Measurements from ENCODE around the gene DPP9. TPM values are rescaled to one million over a fixed set of nuclear protein-coding genes. Genes with fewer than 3 reads are reported as not detected.
A peak's percentile ranks its signal among the peaks of the same experiment; 100 is the strongest.

Gene DPP9
- total and polyA plus RNA-seq, 2 of the 4 experiments (the other 2 are of a cell fraction): 12.4 to 33.0 TPM

DNA sequence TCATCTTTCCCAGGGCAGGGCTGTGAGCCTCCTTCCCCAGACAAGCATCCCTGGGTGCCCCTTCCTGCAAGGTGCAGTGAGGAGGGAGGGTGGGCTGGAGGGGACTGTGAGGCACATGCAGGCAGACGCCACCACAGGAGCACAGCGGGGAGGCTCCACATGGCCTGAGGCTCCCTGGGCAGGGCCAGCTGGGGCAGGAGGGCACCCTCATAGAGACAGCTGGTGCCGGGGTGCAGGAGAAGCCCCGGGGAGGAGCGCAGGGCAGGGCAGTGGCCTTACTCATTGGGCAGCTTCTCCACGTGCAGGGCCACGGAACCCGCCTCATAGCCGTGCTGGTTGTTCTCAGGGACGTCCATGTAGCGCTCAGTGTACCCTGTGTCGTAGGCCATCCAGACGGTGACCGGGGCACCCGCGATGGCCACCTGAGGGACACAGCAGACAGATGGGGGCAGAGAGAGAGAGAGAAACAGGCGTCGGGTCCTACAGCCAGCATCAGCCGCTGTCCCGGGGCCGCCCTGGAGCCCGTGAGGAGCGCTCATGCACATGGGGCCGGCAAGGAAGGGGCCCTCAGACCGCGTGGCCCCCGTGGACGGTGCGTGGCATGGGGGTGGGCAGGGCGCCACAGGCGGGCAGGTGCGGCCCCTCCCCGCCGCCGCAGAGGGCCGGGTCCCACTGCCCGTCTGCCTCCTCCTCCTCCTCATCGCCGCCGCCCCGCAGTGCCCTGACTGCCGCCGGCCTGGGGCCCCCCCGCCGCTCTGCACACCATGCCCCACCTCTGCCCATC is 41.0 kb downstream of the DPP9 start:
- Histone ChIP-seq H2BK5ac (ENCODE audit: low read depth, low read length, poor library complexity, severe bottlenecking) (no peak overlapping the region), H3K27me3 (ENCODE audit: control insufficient read depth, insufficient read depth, low read length) (no peaks in the 10 kb centered on the region), H3K27ac (ENCODE audit: insufficient read depth, low read length) (no peak overlapping the region), H2BK120ac (ENCODE audit: low read depth, low read length) (no peak overlapping the region), H2BK15ac (ENCODE audit: low read depth, low read length) (no peak overlapping the region), H3K9ac (ENCODE audit: low read depth, low read length) (no peak overlapping the region), H3K4ac (ENCODE audit: low read depth, low read length) (no peak overlapping the region), H2BK20ac (ENCODE audit: low read depth, low read length) (no peak overlapping the region), H3K4me2 (ENCODE audit: low read depth, low read length) (no peak overlapping the region), H2AK9ac (replicated peaks; ENCODE audit: low read depth, low read length, poor library complexity) (peak overlapping the region; percentile 9), H4K20me1 (ENCODE audit: insufficient read depth, low read length) (no peaks in the 10 kb centered on the region), H3K79me1 (ENCODE audit: low read depth in 1 of 2, low read length in 2 of 2) (peaks cover 0 to 5% of the 10 kb centered on the region in 2 experiments; a peak in 2 of 4 replicates), H4K8ac (ENCODE audit: low read depth in 2 of 2, low read length in 2 of 2) (no peak overlapping the region), H3K9me3 (ENCODE audit: control insufficient read depth, insufficient read depth, low read length) (no peaks in the 10 kb centered on the region), H2AK5ac (ENCODE audit: low read depth, low read length) (no peak overlapping the region), H3K14ac (replicated peaks; ENCODE audit: low read depth, low read length) (no peak overlapping the region), H4K91ac (ENCODE audit: insufficient read depth, low read depth, low read length) (no peak overlapping the region), H3K4me3 (ENCODE audit: insufficient read depth, low read depth, low read length) (no peak overlapping the region), H3K18ac (ENCODE audit: low read depth, low read length) (no peak overlapping the region), H3K4me1 (ENCODE audit: control insufficient read depth, insufficient read depth, low read length) (no peaks in the 10 kb centered on the region), H4K5ac (ENCODE audit: low read depth, low read length) (no peak overlapping the region), H3K36me3 (ENCODE audit: control insufficient read depth, insufficient read depth, low read length) (peaks cover 61% of the 10 kb centered on the region), H3K9me1 (ENCODE audit: insufficient read depth, low read length) (no peaks in the 10 kb centered on the region), H3K56ac (ENCODE audit: extremely low read depth, insufficient read depth, low read length) (no peak overlapping the region), H3K23ac (ENCODE audit: low read depth, low read length) (no peak overlapping the region), H2AFZ (replicated peaks; ENCODE audit: low read length, poor library complexity) (peak overlapping the region; percentile 21)
- DNase-seq (no peak), ATAC-seq (ENCODE audit: low read depth) (no peak)
- ChIA-PET POLR2A (ENCODE audit: unreplicated experiment) (no interaction called here), CTCF (no interaction called here)
- TF ChIP-seq NFE2L2 (IDR thresholded peaks at IDR 0.05; ENCODE audit: low read depth, low read length): no peak
- TF ChIP-seq RAD21 (IDR thresholded peaks at IDR 0.05; ENCODE audit: low read length): no peak
- no peak for TF ChIP-seq BHLHE40 (IDR thresholded peaks at IDR 0.05; ENCODE audit: low read depth, low read length)
- TF ChIP-seq CHD1 (IDR thresholded peaks at IDR 0.05; ENCODE audit: low read depth, low read length): no peak
- no peak for TF ChIP-seq FOS (IDR thresholded peaks at IDR 0.05; ENCODE audit: low read depth, low read length)
- TF ChIP-seq RCOR1 (IDR thresholded peaks at IDR 0.05; ENCODE audit: insufficient replicate concordance, low read length): no peak
- TF ChIP-seq RFX5 (IDR thresholded peaks at IDR 0.05; ENCODE audit: low read depth, low read length): no peak
- TF ChIP-seq POLR2A (IDR thresholded peaks at IDR 0.05; ENCODE audit: low read depth, low read length): no peak
- TF ChIP-seq SMC3 (IDR thresholded peaks at IDR 0.05; ENCODE audit: low read depth, low read length): no peak
- no peak for TF ChIP-seq MAFK (IDR thresholded peaks at IDR 0.05; ENCODE audit: low read depth, low read length)
- TF ChIP-seq CEBPB (IDR thresholded peaks at IDR 0.05; ENCODE audit: low read depth, low read length): no peak
- no peak for TF ChIP-seq MAZ (IDR thresholded peaks at IDR 0.05; ENCODE audit: borderline replicate concordance, low read depth, low read length)
- TF ChIP-seq, protein P1, sequence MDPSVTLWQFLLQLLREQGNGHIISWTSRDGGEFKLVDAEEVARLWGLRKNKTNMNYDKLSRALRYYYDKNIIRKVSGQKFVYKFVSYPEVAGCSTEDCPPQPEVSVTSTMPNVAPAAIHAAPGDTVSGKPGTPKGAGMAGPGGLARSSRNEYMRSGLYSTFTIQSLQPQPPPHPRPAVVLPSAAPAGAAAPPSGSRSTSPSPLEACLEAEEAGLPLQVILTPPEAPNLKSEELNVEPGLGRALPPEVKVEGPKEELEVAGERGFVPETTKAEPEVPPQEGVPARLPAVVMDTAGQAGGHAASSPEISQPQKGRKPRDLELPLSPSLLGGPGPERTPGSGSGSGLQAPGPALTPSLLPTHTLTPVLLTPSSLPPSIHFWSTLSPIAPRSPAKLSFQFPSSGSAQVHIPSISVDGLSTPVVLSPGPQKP (IDR thresholded peaks at IDR 0.05; ENCODE audit: borderline replicate concordance, low read depth, low read length): no peak
- TF ChIP-seq, protein P2, sequence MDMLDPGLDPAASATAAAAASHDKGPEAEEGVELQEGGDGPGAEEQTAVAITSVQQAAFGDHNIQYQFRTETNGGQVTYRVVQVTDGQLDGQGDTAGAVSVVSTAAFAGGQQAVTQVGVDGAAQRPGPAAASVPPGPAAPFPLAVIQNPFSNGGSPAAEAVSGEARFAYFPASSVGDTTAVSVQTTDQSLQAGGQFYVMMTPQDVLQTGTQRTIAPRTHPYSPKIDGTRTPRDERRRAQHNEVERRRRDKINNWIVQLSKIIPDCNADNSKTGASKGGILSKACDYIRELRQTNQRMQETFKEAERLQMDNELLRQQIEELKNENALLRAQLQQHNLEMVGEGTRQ (IDR thresholded peaks at IDR 0.05; ENCODE audit: low read depth, low read length): no peak
- TF ChIP-seq, protein P3, sequence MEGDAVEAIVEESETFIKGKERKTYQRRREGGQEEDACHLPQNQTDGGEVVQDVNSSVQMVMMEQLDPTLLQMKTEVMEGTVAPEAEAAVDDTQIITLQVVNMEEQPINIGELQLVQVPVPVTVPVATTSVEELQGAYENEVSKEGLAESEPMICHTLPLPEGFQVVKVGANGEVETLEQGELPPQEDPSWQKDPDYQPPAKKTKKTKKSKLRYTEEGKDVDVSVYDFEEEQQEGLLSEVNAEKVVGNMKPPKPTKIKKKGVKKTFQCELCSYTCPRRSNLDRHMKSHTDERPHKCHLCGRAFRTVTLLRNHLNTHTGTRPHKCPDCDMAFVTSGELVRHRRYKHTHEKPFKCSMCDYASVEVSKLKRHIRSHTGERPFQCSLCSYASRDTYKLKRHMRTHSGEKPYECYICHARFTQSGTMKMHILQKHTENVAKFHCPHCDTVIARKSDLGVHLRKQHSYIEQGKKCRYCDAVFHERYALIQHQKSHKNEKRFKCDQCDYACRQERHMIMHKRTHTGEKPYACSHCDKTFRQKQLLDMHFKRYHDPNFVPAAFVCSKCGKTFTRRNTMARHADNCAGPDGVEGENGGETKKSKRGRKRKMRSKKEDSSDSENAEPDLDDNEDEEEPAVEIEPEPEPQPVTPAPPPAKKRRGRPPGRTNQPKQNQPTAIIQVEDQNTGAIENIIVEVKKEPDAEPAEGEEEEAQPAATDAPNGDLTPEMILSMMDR (conservative IDR thresholded peaks at IDR 0.05; ENCODE audit: low read depth, low read length): no peak
- no peak for TF ChIP-seq MXI1 (IDR thresholded peaks at IDR 0.05; ENCODE audit: borderline replicate concordance, low read depth, low read length)
- BruUV-seq (replicated peaks): no TSS peak
- dilution Hi-C loops (cut with HindIII; ENCODE audit: low sequenced_read_pairs, unreplicated experiment): no loop called here
- in situ Hi-C loops (cut with MboI; ENCODE audit: low sequenced_read_pairs): no loop called here
- intact Hi-C loops (cut with micrococcal nuclease): no loop called here
- 94% methylated on average over 12 of the region's 45 CpGs; no CpG with 5 or more reads in 1 of the 2 experiments for WGBS, 2 experiments (ENCODE audit: extremely low coverage in 2 of 2, insufficient read length in 1 of 2)

All from IMR-90 (cell line).